Urothelium cell line (cell line): ENCODE data around the gene HMGN5.

Experiments used
- DNase-seq: peaks from one replicate; pipeline ENCODE4 v3.0.0; 2011; ENCODE audit warnings: low spot score, mixed read lengths
- FAIRE-seq: peaks from 2 replicates; lab custom pipeline; 2011; peaks lifted over from hg19 to GRCh38; lab: Jason Lieb, UNC

Gene HMGN5, protein sequence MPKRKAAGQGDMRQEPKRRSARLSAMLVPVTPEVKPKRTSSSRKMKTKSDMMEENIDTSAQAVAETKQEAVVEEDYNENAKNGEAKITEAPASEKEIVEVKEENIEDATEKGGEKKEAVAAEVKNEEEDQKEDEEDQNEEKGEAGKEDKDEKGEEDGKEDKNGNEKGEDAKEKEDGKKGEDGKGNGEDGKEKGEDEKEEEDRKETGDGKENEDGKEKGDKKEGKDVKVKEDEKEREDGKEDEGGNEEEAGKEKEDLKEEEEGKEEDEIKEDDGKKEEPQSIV

DNA sequence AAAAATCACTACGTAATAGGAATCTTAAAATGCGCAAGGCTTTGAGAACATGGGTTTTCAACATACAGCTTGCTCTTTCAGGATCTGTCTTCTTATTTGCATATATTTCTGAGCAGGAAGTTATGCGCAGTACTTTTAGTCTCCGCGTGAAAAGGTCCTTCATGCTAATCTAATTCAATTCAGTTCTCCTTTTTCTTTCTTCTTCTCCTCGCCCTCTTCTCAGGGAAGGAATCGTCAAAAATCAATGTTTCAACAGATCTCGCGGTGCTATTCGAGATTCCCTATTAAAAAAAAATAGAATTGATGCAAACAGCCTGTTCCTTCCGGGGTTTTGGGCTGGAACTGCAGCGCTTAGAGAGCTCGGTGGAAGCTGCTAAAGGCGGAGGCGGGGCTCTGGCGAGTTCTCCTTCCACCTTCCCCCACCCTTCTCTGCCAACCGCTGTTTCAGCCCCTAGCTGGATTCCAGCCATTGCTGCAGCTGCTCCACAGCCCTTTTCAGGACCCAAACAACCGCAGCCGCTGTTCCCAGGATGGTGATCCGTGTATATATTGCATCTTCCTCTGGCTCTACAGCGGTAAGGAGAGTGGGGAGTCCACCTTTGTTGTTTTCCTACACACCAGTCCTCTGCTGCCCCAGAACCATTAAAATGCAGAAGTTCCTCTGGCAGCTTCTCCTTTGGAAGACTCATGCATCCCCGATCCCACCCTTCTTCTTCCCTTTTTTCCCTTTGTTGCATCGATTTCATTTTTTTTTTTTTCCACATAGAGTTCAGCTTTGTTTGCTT, at the start of gene HMGN5, which contains the start of gene SH3BGRL:
Gene HMGN5 (minus strand): TSS at position 243 of the 785 bp plus-strand sequence. CDS start 80,364 bp downstream, outside the sequence.
Gene SH3BGRL (plus strand): TSS at position 432 of the 785 bp plus-strand sequence. CDS start 99 bp downstream, at position 531.
- FAIRE-seq (no peak), DNase-seq (peak; percentile 78)

DNA sequence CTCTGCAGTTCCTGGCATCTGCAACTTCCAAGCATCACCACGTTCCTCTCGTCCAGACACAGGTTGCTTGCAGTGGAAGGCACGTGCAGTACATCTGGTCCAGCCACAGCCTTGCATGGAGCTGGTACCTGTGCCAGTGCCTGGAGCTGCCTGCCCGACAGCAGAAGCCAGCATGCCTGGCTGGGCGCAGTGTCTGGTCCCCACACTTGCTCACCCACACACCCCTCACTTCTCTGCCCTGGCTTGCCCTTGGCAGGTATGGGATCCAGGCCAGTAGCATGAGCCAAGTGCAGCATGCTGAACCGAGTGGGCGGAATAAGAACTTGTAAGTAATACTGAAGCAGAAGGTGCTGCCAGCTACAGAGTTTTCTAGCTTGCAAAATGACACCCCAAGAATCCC, 40.0 kb upstream of the HMGN5 start:
- DNase-seq (no peak), FAIRE-seq (no peak)

DNA sequence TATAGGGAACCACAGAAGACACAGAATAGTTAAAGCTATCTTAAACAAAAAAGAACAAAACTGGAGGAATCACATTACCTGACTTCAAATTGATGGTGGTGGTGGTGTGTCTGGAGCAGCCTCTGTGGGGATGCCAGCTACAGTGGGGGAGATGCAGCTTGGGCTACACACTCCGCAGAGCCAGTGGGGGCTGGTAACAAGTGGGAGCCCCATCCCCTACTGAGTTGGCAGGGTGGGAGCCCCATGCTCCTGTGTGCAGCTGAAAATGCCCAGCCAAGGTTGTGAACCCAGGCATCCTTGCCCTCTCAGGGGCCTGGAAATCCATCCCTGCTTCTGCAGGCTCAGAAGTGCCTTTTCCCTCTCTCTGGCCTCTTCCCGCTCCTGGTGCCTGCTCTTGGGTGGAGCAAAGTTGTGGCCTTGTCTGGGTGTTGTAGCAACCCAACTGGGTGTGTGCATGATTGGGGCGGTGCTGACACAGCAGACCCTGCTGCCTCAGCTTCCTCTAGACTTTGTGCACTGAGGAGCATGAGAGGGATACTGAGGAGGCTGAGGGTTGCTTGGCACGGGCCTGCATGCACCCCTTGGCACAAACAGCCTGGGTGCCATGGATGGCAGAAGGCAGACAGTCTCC, 39.1 kb upstream of the HMGN5 start:
- DNase-seq (no peak), FAIRE-seq (no peak)

DNA sequence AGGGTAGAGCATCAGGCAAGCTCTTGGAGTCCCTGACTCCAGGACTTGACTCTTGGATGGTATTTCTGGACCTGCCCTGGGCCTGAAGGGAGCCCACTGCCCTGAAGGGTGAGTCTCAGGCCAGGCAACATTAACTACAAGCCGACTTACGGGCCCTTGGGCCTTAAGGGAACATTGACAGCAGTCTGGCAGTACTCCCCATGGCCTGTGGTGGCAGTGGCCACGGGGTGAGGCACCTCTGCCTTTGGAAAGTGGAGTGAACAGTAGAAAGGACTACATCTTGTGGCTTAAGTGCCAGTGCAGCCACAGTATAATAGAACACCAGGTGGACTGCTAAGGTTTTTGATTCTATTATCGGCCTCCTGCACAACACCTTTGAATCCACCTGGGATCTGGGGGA, 36.5 kb upstream of the HMGN5 start:
- DNase-seq (no peak), FAIRE-seq (no peak)

DNA sequence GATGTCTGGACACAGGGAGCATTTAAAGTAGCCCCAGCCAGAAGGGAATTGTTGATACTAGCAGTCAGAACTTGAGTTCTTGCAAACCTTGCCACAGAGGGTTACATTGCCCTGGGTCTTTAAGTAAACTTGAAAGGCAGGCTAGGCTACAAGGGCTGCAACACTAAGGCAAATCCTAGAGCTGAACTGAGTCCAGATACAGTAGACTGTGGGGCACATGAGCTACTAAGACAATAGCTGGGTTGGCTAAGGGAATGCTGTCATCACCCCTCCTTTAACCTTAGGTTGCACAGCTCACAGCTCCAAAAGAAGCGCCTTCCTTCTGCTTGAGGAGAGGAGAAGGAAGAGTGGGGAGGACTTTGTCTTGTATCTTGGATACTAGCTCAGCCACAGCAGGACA, 35.8 kb upstream of the HMGN5 start:
- DNase-seq (no peak), FAIRE-seq (no peak)

DNA sequence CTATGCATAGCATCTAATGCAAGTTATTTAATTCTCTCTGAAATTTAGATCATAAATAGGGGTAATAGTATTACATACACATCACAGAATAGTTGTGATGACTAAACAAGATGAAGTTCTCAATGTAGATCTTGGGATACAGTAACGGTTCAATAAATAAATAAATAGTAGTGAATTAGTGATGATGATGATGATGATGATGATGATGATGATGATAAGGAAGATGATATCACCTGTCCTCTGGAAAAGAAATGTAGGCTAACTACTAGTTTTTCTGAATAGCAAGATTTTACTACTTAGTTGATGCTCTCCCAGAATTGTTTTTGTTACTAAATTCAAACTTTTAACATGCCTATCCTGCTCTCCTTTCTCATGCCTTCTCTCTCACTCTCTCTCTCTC, 30.5 kb upstream of the HMGN5 start:
- DNase-seq (no peak), FAIRE-seq (no peak)

DNA sequence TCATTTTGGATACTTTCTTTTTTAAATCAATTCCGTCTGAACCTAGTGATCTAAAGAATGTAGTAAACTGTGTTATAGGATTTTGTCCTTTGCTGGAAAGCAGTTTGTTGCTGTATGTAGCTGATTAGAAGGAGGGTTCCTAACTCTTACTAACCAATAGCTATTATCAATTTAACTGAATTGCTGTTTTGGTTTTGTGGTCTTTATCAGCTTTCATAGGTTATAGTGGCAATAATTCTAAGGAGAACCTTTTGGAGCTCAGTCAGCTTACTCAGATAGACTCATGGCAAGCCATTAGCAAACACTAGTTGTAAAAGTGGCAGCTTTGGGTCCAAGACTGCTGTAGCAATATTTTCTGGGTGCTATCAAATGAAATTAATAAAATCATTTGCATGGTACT, 29.8 kb upstream of the HMGN5 start:
- DNase-seq (no peak), FAIRE-seq (no peak)

DNA sequence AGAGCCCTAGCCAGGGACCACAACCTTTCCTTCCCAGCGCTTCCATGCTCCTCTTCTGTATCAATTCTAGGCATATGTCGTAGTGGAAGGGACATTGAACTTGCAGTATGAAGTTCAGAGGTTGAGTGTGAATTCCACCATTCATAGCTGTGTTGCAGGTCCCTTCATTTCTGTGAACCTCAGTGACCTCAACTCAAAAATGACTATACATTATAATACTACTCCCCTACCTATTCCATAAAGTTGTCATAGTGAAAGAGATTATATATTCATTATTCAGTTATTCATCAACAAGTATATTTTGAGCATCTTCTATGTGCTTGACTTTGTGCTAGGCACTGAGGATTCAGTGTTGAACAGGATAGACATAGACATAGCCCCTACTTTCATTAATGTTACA, 28.2 kb upstream of the HMGN5 start:
- no peak for DNase-seq
- FAIRE-seq: no peak

DNA sequence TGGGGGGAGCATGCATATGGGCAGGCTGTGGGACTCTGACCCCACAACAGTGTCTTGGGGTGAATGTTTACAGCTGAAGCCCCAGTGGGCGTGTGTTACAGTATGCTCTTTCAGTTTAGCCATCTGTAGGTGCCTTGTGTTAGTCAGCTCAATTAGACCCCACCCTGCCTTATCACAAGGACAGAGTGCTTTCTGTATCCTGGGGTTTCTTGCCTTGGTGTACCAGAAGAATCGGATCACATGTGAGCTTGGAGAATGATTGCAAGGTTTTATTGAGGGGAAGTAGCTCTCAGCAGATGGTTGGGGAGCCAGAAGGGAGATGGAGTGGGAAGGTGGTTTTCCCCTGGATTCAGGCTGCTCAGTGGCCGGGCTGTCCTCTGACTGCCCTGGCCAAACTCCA, 27.5 kb upstream of the HMGN5 start:
- no peak for FAIRE-seq
- no peak for DNase-seq

DNA sequence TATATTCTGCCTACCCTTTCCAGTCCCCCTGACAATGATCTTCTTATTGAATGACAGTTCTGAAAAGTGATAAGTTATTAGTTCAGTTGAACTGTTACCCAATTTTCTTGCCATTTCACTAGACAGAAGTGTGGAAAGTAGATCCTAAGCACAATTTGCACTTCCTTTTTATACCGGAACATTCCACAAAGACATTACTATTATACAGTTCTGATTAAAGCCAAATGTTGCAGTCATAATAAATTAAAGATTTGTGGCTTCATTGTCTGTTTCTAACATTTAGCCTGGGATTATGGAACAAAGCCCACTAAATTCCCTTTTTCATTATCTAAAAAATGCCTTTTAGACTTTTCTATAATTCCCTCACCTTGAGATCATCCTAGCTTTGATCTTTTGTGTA, 14.0 kb upstream of the HMGN5 start:
- DNase-seq: no peak
- FAIRE-seq: no peak

DNA sequence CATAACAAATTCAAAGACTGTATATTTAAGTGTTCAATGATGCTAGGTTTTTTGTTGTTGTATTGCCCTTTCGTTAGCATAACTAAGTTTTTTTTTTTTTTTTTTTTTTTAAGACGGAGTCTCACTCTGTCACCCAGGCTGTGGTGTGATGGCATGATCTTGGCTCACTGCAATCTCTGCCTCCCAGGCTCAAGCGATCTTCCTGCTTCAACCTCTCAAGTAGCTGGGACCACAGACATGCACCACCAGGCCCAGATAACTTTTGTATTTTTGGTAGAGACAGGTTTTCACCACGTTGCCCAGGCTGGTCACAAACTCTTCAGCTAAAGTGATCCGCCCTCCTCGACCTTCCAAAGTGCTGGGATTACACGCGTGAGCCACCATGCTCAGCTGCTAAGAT, 7.2 kb upstream of the HMGN5 start:
- FAIRE-seq (no peak), DNase-seq (no peak)

DNA sequence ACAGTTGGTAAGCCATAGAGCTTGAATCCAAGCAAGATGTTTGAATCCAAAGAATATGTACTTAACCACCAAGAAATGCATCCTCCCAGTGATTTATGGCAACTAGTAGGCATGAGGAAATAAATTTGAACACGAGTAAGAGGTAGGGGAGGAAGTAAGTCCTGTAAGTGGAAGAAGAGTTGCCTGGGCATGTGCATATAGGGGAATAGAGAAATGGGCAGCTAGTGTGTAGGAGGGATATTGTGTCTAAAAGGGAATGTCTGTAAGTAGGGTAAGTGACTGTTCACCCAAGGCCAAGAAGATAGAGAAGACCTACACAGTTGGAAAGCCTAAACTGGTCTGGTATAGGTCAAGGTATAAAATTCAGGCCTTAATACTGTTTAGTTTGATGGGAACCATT, 4.8 kb upstream of the HMGN5 start:
- DNase-seq (no peak), FAIRE-seq (no peak)

DNA sequence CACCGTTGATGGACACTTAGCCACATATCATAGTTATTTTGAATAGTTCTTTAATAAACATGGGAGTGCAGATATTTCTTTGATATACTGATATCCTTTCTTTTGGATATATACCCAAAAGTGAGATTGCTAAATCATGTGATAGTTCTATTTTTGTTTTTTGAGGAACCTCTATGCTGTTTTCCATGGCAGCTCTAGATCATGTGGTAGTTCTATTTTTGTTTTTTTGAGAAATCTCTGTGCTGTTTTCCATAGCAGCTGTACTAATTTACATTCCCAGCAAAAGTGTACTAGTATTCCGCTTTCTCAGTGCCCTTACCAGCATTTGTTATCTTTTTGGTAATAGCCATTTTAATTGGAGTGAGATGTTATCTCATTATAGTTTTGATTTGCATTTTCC, 3.8 kb upstream of the HMGN5 start:
- DNase-seq: no peak
- FAIRE-seq: no peak

DNA sequence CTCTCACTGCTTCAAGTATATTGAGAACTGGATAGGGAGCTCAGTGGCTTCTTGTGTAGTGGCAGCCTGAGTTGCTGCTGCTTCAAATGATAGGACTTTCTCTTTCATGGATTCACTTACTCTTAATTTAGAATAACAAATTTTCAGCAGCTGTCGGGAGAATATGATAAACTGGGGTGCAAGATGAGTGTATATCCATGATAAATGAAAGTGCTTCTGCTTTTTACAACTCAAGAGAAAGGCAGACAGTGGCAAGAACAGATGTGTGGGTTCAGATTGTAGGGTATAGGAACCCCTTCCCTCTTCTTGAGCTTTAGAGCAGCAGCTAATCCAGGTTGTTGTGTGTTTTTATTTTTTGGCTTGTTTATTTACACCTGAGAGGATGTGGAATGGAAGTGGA, 1.2 kb upstream of the HMGN5 start:
- DNase-seq (no peak), FAIRE-seq (no peak)

DNA sequence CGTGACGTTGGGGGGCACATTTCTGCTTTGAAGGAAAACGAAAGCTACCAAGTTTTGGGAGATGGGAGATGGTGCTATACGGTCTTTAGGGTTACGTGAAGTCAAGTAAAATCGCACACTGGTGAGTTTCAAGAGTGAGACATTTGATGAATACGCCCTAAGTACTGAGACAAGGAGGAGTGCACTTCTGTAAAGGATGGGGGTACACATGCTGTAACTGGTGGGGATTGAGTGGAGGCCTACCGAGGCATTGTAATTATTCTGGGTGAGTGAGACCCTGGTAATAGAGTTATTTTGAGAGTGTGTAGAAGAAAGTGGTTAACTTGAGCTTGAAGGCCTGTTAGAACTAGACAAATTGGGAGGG, 725 bp upstream of the HMGN5 start:
- FAIRE-seq (no peak), DNase-seq (peak; percentile 2)

DNA sequence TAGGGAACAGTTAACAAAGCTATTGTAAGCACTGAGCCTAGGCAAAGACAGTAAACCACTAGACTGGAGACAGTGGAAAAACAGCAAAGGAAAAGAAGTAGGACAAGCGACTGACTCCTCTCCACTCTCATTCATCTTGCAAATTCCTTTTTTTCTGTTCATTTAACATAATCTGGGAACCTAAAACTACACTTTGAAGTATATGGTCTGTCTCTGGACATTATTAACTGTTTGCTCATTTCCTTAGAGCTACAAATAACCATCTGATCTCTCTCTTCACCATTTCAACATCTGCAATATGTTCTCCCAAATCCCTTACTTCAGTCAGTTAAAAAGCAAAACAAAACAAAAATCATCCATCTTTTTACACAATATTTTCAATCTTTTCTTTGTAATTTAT, 642 bp downstream of the HMGN5 start:
- FAIRE-seq: no peak
- DNase-seq: no peak

DNA sequence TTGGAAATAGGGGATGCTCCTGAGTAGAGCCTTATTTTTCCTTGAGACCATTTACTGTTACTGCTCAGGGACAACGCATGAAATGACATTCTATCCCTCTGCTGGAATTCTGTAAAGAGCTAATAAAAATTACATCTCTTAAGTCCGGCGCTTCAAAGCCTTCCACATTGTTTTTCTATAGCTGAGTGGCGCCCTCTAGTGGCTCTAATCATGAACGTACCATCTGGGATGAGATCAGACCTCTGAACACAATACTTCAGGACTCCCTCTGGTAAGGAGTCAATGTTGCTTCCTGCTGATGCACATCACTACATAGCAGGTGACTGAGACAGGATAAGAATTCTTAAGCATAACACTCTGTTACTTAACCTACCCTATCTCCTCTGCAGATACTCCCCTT, 6.0 kb downstream of the HMGN5 start:
- no peak for FAIRE-seq
- DNase-seq: peak; percentile 44

DNA sequence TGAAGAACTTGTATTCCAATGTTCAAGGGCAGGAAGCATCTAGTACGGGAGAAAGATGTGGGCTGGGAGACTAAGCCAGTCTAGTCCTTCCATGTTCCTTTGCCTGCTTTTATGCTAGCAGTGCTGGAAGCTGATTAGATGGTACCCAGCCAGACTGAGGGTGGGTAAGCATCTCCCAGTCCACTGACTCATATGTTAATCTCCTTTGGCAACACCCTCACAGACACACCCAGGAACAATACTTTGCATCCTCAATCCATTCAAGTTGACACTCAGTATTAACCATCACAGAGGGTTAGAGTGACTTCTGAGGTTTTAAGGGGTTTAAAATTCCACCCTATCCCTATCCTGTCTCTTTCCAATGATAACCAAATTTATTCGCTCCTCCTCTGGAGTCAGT, 6.5 kb downstream of the HMGN5 start:
- no peak for DNase-seq
- FAIRE-seq: no peak

DNA sequence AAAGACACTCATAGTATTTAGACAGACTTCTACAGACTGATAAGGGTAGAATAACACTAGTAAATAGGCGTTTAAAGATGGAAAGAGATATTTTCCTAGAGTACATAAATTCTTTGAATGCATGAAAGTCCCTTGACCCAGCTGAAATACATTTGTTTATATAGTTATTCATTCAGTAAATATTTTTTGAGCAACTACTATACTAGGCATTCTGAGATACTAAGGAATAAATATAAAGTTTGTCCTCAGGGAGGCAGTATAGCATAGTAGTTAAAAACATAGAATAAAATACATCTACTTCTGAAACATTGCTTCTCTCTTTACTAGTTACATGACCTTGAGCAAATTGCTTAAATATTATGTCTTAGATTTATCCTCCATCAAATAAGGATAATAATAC, 27.4 kb downstream of the HMGN5 start:
- FAIRE-seq: no peak
- DNase-seq: no peak

DNA sequence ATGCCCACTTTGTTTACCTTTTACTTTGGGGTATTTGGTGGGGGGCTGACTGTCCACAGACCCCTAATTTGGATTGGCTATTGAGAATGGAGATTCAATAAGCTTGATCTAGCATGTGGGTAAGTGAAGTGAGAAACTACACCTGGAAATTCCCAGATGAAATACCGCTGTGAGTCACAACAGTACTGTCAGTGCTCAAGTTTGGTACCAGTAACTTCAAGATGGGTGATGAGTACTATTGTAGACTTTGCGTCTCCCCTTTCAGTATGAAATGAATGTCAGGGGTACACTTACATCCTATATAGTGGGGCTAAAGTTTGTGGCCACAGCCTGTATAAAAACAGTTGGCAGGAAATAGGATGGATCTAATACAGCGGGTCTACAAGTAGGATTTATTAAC, 33.3 kb downstream of the HMGN5 start:
- FAIRE-seq: no peak

DNA sequence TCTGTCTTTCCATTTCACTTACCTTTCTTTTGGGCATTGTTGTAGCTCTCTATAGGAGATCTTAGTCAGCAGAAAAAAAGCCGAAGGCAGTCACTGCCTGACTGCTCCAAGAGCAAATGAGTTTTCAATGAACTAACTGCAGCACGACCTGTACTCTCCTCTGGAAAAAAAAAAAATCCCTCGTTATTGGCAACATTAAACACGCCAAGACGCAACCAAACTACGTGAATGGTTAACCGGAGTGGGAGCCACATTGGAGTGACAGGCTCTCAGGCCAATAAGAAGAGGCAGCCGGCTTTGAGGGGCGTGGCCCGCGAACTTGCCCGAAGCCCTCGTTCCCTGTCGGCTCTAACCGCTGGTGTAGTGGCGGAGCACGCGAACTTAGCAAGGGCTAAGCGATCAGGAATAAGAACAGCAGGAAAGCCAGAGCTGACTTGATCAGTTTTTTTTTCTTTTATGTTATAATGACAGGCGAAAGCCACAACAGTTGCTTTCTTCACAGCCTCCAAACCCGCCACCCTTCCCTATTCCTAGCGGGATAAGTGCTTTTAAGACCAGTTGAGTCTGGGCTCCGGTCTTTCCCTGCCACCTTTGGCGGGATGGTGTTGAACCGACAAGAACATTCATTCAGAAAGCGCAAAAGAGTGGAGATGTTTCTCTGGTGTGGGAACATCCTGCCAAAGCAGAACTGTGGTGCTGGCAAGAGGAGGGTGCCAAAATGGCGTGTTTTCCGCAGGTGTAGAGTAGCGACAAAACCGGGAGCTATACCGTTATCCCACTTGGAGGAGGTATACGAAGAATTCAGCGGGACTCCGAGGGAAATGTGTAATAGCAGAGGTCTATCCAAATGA, 80.0 kb downstream of the HMGN5 start:
- DNase-seq: peak; percentile 88
- FAIRE-seq: no peak

More for the DNA sequence above, 33.3 kb downstream of the HMGN5 start:
- DNase-seq: no peak
